Measurements from ENCODE around the gene PARD3B. TPM values are rescaled to one million over a fixed set of nuclear protein-coding genes. Genes with fewer than 3 reads are reported as not detected.

Gene PARD3B
- total RNA-seq, 2 donors from 2014 or later, result 15.0 to 17.8 TPM

DNA sequence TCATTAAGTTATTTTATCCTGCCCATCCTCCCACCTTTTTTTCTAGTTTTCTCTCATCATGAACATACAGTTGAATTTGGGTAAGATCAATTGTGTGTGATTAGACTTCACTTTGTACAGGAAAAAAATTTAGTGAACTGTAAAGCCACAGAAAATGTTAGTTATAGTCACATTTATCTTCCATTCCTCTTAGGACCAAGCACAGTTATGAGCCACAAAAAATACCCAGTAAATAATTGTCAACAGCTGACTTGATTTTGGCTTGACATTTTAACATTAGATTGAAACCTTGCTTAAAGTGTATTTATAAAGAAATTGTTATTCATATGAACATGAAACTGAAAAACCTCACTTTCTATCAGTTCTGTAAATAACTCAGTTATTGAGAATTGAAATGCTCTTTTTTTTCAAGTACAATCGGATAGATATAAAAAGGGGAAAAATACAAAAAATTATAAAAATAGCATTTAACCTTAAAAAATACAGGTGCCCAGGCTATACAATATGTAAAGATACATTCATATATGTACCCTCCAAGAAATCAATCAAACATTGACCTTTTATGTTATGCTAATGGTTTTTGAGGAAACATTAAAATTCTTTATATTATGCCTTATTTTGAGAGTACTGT lies 747.5 kb downstream of the PARD3B start:
- Histone ChIP-seq H3K4me3 (no peak overlapping the region), H3K27ac (no peak overlapping the region), H3K9me3 (no peaks in the 10 kb centered on the region), H3K36me3 (replicated peaks in 1 of 2; ENCODE audit: insufficient read depth in 1 of 2, low read depth in 2 of 2) (no peaks in the 10 kb centered on the region), H3K27me3 (no peaks in the 10 kb centered on the region), H3K4me1 (no peaks in the 10 kb centered on the region)
- TF ChIP-seq POLR2A (IDR thresholded peaks at IDR 0.05), result no peak
- TF ChIP-seq, protein P1, sequence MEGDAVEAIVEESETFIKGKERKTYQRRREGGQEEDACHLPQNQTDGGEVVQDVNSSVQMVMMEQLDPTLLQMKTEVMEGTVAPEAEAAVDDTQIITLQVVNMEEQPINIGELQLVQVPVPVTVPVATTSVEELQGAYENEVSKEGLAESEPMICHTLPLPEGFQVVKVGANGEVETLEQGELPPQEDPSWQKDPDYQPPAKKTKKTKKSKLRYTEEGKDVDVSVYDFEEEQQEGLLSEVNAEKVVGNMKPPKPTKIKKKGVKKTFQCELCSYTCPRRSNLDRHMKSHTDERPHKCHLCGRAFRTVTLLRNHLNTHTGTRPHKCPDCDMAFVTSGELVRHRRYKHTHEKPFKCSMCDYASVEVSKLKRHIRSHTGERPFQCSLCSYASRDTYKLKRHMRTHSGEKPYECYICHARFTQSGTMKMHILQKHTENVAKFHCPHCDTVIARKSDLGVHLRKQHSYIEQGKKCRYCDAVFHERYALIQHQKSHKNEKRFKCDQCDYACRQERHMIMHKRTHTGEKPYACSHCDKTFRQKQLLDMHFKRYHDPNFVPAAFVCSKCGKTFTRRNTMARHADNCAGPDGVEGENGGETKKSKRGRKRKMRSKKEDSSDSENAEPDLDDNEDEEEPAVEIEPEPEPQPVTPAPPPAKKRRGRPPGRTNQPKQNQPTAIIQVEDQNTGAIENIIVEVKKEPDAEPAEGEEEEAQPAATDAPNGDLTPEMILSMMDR (IDR thresholded peaks at IDR 0.05), result no peak
- WGBS, 2 donors, result 92% methylated on average over 1 of the region's 1 CpG
- intact Hi-C loops (cut with DNase I), result no loop called here
- no peak for ATAC-seq
- no peak for DNase-seq

DNA sequence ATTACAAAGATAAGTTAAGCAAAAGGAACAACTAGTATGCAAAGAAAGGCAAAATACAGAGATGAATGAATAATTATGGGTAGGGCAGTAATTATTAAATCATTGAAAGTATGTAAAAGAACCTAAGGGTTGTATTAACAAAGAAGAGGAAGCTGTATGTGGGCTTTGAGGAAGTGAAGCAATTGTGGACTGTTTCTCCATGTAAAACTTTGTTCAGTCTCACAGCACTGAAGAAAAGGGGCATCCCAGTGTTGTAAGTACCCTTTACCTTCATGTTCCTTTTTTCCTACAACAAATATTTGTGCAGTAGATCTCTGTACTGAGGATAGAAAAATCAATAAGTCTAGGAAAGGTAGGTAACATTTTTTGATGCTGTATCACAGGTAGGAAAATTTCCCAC lies 748.3 kb downstream of the PARD3B start:
- Histone ChIP-seq H3K36me3 (replicated peaks in 1 of 2; ENCODE audit: insufficient read depth in 1 of 2, low read depth in 2 of 2) (no peaks in the 10 kb centered on the region), H3K27ac (no peak overlapping the region), H3K9me3 (no peaks in the 10 kb centered on the region), H3K4me3 (no peak overlapping the region), H3K4me1 (no peaks in the 10 kb centered on the region), H3K27me3 (no peaks in the 10 kb centered on the region)
- intact Hi-C loops (cut with DNase I), result no loop called here
- TF ChIP-seq, protein P1 (IDR thresholded peaks at IDR 0.05), result no peak
- TF ChIP-seq POLR2A (IDR thresholded peaks at IDR 0.05), result no peak
- DNase-seq (no peak), ATAC-seq (no peak)

DNA sequence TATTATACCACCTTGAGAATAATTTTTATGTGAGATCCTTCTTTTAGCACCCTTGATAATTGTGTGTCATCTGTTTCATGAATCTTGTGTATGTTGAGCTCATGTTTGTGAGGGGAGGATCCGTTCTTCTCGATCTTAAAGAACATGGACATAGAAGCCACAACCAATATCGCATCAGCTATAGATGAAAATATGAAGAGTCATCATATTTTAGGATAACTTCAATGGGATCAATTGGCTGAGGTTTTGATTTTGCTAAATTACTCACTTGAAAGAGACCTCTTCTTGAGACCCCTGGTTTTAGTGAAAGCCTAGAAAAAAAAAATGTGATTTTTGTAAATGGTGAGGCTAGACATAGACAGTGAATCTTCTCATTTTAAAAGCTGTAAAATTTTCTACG lies 751.7 kb downstream of the PARD3B start:
- H3K4me1 ChIP-seq, result no peaks in the 10 kb centered on the region
- DNase-seq (no peak), ATAC-seq (no peak)
- TF ChIP-seq POLR2A (IDR thresholded peaks at IDR 0.05), result no peak
- TF ChIP-seq, protein P1 (IDR thresholded peaks at IDR 0.05), result no peak
- intact Hi-C loops (cut with DNase I), result no loop called here
- H3K9me3 ChIP-seq, result no peaks in the 10 kb centered on the region
- no peak overlapping the region for H3K4me3 ChIP-seq
- H3K27me3 ChIP-seq, result no peaks in the 10 kb centered on the region
- 92 to 93% methylated on average over 4 of the region's 4 CpGs for WGBS, 2 donors
- no peaks in the 10 kb centered on the region for H3K36me3 ChIP-seq (replicated peaks in 1 of 2; ENCODE audit: insufficient read depth in 1 of 2, low read depth in 2 of 2)
- H3K27ac ChIP-seq, result no peak overlapping the region

DNA sequence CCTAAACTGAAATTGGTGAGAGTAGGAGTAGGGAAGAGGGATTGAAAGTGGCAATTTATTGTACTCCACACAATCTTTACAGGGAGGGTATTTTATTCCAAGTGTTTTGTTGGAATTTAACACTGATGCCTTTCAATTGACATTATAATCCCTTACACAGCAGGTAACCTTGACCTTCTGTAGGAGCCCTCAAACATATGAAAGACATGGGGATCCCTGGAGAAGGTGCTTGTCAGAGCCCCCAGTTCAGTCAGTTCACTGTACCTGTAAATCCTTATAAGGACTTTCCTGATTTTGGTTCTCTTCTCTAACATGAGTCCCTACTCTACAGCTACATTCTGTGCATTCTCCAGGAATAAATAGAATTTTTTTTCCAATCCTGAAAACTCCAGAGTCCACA lies 752.1 kb downstream of the PARD3B start:
- TF ChIP-seq, protein P1 (IDR thresholded peaks at IDR 0.05), result no peak
- no peak for TF ChIP-seq POLR2A (IDR thresholded peaks at IDR 0.05)
- H3K27me3 ChIP-seq, result no peaks in the 10 kb centered on the region
- H3K4me3 ChIP-seq, result no peak overlapping the region
- no peak overlapping the region for H3K27ac ChIP-seq
- ATAC-seq (no peak), DNase-seq (no peak)
- no peaks in the 10 kb centered on the region for H3K9me3 ChIP-seq
- H3K4me1 ChIP-seq, result no peaks in the 10 kb centered on the region
- intact Hi-C loops (cut with DNase I), result no loop called here
- no peaks in the 10 kb centered on the region for H3K36me3 ChIP-seq (replicated peaks in 1 of 2; ENCODE audit: insufficient read depth in 1 of 2, low read depth in 2 of 2)

DNA sequence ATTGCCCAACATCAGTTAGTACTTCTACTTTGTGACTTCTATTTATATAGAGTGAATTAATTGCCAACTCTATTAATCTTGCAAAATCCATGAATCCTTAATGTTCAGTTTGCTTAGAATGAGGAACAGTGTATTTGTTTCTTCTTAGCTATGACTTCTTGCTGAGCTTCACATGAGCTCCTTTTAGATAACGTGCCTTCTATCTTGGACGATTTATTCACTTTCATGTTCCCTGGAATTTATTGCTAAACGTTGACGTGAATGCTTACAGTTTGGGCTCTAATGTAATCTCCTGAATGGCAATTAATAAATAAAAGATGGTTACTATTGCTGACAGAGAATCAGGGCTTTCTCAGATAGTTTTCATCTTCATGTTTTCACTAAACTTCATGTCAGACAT lies 752.6 kb downstream of the PARD3B start:
- TF ChIP-seq, protein P1 (IDR thresholded peaks at IDR 0.05), result no peak
- no peak for TF ChIP-seq POLR2A (IDR thresholded peaks at IDR 0.05)
- no peak for DNase-seq
- no peaks in the 10 kb centered on the region for H3K27me3 ChIP-seq
- no peaks in the 10 kb centered on the region for H3K4me1 ChIP-seq
- intact Hi-C loops (cut with DNase I), result no loop called here
- H3K36me3 ChIP-seq (replicated peaks in 1 of 2; ENCODE audit: insufficient read depth in 1 of 2, low read depth in 2 of 2), result no peaks in the 10 kb centered on the region
- ATAC-seq, result no peak
- no peak overlapping the region for H3K4me3 ChIP-seq
- H3K27ac ChIP-seq, result no peak overlapping the region
- WGBS, 2 donors, result 74 to 82% methylated on average over 4 of the region's 4 CpGs
- no peaks in the 10 kb centered on the region for H3K9me3 ChIP-seq
